ENCODE results near the gene MYH16.
"Not testable (repeated sequence)": the region's sequence is repeated elsewhere in the genome, so short reads cannot be mapped to it uniquely, and the experiment has no call there.

The MYH16 gene

GRCh38 chr7:99272476-99273045, at the start of gene MYH16:
MYH16 (plus strand) TSS chr7:99272839.
- no peak for DNase-seq

GRCh38 chr7:99224263-99224898, 48.3 kb upstream of the MYH16 start:
- DNase-seq, result not testable (repeated sequence)

DNA sequence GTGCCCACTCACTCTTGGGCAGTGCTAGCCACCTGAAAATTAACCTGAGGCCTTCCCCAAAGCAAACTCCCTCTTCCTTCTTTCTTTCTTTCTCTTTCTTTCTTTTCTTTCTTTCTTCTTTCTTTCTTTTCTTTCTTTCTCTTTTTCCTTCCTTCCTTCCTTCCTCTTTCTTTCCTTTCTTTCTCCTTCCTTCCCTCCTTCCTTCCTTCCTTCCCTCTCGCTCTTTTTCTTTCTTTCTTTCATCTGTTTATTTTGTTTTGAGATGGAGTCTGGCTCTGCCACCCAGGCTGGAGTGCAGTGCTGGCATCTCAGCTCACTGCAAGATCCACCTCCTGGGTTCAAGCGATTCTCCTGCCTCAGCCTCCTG, 47.8 kb upstream of the MYH16 start:
- no peak for DNase-seq

GRCh38 chr7:99229234-99229633, 43.4 kb upstream of the MYH16 start:
- DNase-seq, result no peak

DNA sequence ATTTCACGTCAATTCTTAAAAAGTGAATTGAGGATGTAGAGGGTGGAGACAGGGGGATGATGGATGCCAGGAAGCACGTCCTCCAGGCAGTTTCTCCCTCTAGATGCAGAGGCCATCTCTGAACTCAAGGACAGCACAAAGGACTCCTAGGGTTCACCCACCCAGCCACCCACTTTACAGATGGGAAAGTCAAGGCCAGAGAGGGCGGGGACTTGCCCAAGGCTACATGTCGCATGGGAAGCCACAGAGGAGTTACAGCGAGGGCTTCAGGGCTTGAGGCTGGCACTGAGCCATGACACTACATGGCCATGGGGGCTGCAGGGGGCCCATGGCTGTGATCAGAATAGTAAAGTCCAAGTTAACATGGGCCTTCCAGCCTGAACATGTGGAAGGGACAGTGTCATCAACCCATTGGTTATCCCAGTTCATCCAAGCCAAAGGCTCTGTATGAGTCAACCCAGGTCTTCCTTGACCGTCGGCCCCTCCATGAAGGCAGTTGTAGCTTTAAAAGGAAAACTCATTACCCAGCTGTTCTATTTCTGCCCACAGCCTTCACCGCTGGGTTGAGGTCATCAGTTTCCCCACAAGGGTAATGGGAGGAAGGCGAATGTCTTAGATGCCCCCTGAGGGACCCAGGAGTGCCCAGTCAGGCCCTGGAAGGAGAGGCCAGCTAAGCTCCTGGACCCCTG, 40.4 kb upstream of the MYH16 start:
- no peak for DNase-seq

DNA sequence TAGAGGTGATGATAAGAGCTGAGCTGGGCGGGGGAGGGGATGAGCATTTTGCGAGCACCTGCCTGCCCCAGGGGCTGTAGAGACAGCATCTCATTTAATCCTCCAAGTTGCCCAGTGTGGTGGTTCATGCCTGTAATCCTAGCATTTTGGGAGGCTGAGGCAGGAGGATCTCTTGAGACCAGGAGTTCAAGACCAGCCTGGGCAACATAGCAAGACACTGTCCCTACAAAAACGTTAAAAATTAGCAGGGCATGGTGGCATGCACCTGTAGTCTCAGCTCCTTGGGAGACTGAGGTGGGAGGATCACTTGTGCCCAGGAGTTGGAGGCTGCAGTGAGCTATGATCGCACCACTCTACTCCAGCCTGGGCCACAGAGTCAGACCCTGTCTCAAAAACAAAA, 39.7 kb upstream of the MYH16 start:
- not testable (repeated sequence) for DNase-seq

GRCh38 chr7:99234185-99234584, 38.5 kb upstream of the MYH16 start:
- no peak for DNase-seq

DNA sequence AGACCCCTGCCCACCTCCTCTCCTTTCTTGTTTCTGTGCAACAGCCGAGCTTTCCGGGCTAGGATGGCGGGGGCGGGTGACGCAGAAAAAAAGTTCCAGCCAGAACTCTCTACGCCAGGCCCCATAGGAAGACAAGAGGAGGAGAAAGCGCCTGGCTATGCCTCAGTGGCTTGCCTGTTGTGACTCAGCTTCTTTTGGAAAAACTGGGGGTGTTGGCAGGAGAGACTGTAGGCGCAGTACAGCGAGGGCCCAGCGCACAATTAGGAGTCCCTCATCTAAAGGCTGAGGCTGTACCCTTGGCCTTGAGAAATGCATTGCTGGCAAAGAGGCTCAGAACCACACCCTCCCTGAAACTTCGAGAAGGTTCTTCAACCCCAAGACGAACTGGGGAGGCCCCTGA, 36.7 kb upstream of the MYH16 start:
- DNase-seq, result no peak

- not testable (repeated sequence) for DNase-seq
Measured at GRCh38 chr7:99237876-99238275, 34.8 kb upstream of the MYH16 start.

DNA sequence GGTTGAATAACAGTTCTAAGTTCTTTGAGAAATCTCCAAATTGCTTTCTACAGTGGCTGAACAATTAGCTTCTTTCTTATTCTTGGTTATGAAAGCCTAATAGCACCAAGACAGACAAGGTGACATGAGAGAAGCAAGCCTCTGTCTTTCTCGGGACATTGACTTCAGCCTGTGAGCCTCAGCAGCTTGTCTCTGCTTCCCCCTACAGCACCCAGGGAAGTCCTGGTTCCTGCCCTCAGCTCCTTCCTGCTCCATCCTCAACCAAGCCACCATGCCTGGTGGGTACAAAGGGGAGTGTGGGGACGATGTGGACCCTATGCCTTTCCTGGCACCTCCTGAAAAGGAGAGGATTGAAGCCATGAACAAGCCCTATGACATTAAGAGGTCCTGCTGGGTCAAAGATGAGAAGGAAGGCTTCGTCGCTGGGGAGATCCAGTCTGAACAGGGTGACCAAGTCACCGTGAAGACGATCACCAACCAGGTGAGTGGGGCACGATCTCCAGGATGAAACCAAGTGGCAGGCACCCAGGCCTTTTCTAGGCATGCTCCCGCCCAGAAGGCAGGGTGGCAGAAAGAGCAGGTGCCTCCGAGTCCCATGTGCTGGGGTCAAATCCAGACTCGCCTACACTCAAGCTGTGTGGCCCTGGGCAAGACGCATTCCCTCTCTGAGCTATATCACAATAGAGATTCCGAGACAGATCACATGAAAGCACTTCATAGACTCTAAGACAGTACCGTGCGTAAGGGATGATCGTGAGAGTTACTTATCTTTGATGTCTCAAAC, 33.9 kb upstream of the MYH16 start:
- no peak for DNase-seq

DNA sequence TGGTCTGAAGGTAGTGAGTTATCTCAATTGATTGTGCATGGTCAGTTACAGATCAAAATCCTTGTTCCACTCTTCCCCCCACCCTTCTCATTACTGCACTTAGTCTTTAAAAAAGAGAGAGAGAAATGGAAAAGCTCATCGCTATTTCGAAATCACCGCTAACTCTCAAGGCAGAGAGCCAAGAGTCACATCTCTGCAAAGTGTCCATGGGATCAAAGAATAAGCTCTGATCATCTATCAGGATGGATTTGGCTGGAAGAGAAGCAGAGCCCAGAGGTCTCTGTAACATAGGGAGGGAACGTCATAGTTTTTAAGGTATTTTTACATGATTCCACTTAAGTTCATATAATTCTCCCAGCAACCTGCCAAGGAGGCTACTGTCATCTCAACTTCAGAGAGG, 30.0 kb upstream of the MYH16 start:
- DNase-seq, result no peak

GRCh38 chr7:99243751-99244337, 28.8 kb upstream of the MYH16 start:
- DNase-seq, result no peak

GRCh38 chr7:99244939-99245338, 27.7 kb upstream of the MYH16 start:
- no peak for DNase-seq

- no peak for DNase-seq
Measured at GRCh38 chr7:99248391-99249095, 24.1 kb upstream of the MYH16 start.

GRCh38 chr7:99249985-99250575, 22.6 kb upstream of the MYH16 start:
- no peak for DNase-seq

GRCh38 chr7:99252166-99252895, 20.3 kb upstream of the MYH16 start:
- no peak for DNase-seq

DNA sequence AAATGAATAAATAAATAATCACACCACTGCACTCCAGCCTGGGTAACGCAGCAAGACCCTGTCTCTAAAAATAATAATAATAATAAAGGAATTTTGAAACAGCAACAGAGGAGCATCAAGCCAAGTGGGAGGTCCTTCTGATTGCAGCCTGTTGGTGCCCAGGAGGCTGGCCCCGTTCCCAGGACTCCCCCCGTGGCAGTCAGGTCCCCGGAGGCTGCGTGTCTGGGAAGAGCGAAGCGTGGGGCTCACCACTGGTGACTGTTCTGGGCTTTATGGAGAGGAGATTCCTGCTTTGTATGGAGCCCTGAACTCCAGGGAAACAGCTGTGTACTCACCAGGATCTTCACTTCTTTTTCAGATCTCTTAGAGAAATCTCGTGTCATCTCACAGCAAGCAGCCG, 19.3 kb upstream of the MYH16 start:
- no peak for DNase-seq

DNA sequence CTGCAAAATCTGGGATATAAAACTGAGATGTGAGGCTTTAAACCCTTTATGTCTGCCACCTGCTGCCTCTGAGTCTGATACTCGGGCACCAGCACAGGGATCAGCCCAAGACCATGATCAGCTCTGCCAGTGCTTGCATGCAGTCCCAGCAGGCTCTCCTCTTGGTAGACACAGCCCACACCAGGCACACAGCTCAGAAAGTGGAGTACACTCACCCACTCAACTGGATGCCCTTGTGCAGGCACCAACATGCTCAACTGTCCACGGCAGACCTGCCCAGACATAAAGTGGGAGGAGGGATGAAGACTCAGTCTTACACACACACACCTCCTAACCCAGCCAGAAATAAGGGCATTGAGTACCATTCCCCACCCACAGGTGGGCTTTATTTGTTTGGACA, 18.2 kb upstream of the MYH16 start:
- DNase-seq, result no peak

GRCh38 chr7:99255463-99255862, 17.2 kb upstream of the MYH16 start:
- DNase-seq, result no peak

- no peak for DNase-seq
Measured at GRCh38 chr7:99257065-99257464, 15.6 kb upstream of the MYH16 start.

- DNase-seq, result no peak
Measured at GRCh38 chr7:99257675-99258074, 15.0 kb upstream of the MYH16 start.

GRCh38 chr7:99258501-99258900, 14.1 kb upstream of the MYH16 start:
- no peak for DNase-seq

All from NCI-H526 (cell line).